Breast epithelium (tissue), 3 donors: Measurements from ENCODE around the gene TEAD4.

Experiments
- CTCF ChIP-seq, 3 donors: fragments of 450-650 bp; IDR thresholded peaks; one replicate each; pipeline ENCODE4 v1.5.1; 2016 to 2017; ENCODE audit warnings: antibody characterized with exemption in 3 of 3, mild to moderate bottlenecking in 3 of 3, moderate library complexity in 3 of 3
- POLR2A ChIP-seq: fragments of 450-650 bp; IDR thresholded peaks from one replicate; pipeline ENCODE4 v1.6.1; 2016; ENCODE audit warnings: antibody characterized with exemption, mild to moderate bottlenecking, moderate library complexity
- POLR2AphosphoS5 ChIP-seq, 3 donors: sonication (generic); formaldehyde crosslinking; IDR thresholded peaks; one replicate each; pipeline ENCODE4 v1.6.1; 2017; ENCODE audit warnings: antibody characterized with exemption in 3 of 3

GRCh38 chr12:2973566-2973965 lies 14.4 kb downstream of the TEAD4 start:
- TF ChIP-seq POLR2A (no peak), CTCF (IDR thresholded peaks at IDR 0.05) (no peak), POLR2AphosphoS5 (IDR thresholded peaks at IDR 0.05) (no peak)
